ENCODE measurements around the gene CCDC40.

GRCh38 chr17:80018917-80019651 is 17.4 kb upstream of the CCDC40 start:
- TF ChIP-seq, protein P1, sequence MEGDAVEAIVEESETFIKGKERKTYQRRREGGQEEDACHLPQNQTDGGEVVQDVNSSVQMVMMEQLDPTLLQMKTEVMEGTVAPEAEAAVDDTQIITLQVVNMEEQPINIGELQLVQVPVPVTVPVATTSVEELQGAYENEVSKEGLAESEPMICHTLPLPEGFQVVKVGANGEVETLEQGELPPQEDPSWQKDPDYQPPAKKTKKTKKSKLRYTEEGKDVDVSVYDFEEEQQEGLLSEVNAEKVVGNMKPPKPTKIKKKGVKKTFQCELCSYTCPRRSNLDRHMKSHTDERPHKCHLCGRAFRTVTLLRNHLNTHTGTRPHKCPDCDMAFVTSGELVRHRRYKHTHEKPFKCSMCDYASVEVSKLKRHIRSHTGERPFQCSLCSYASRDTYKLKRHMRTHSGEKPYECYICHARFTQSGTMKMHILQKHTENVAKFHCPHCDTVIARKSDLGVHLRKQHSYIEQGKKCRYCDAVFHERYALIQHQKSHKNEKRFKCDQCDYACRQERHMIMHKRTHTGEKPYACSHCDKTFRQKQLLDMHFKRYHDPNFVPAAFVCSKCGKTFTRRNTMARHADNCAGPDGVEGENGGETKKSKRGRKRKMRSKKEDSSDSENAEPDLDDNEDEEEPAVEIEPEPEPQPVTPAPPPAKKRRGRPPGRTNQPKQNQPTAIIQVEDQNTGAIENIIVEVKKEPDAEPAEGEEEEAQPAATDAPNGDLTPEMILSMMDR (IDR thresholded peaks at IDR 0.05), result no peak
- no peak for TF ChIP-seq POLR2A (IDR thresholded peaks at IDR 0.05)

All from thyroid gland (tissue), 4 donors.